Measurements from ENCODE around the gene CROCC2.

- TF ChIP-seq CTCF (IDR thresholded peaks at IDR 0.05) (no peak), HMGXB4 (CRISPR knock-in tag; IDR thresholded peaks at IDR 0.05; ENCODE audit: borderline replicate concordance) (no peak), KDM5A (IDR thresholded peaks at IDR 0.05) (no peak), CHD2 (IDR thresholded peaks at IDR 0.05; ENCODE audit: low read length, partially characterized antibody) (no peak)
Measured at GRCh38 chr2:240917009-240917683, 11.0 kb downstream of the CROCC2 start.
